SKM-1 treated with dmso at 0.1 percent for 144 hours (cell line): Measurements from ENCODE around the gene ASPRV1.

Experiments used
- DNase-seq: peaks from one replicate; lab custom pipeline; 2025; ENCODE audit not compliant: unreplicated experiment; lab: John Stamatoyannopoulos, UW

ASPRV1 gene

DNA sequence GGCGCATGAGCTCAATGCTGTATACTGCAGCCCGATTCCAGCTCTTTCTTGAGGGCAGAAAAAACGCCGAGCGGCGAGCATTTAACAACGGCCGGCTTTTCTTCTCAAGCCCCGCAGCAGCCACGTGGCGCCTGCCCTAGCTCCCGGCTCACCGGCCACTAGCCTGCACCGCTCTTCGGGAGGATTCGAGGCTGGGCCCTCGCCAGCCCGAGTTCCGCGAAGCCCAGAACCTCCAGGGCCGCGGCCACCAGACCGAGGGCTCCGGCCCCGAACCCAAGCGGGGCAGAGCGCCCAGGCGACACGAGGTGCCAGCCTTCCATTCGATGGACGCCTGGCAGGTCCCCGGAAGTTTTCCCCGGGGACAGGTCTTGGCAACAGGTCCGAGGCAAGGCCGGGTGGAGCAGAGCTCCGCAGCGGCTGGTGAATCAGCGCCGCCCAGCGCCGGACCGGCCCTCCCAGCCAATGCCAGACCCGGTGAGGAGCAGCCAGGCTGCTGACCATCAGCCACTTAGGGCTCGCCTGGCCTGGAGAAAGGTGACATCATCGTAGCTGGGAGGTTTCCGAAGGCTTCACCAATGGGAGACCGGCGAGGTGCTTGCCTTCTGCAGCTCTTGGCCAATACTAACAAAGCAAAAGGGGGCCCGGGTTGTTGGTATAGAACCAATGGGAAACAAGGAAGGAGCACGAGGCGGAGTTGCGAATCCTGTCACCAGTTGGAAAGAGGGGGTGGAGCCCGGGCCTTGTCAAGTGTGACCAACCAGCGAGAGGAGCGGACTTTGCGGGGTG, 47.1 kb downstream of the ASPRV1 start:
- peak; percentile 100 for DNase-seq

DNA sequence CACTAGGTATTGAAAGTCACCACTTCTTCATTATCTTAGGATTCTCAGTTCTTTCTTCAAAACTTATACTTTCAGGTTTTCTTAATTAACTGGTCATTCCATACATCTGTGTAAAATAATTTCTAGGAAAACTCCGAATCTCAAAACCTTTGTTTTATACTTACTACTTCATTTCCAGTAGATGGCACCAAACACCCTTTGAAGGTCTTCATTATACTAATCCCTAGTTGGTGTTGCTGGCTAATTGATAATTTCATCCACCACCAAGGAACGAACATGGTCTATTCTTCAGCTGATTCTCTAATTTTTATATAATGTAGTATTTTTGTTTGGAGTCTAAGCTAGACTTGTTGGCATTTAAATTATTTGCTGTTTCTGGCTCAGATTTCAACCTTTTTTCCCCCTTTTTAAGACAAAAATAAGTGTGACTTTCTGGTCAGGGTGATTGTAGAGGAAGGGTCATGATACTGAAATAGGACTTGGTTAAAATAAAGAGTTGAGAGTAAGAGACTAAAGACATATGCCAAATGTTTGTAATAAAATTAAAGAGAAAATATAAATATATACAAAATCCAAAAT, 49.4 kb downstream of the ASPRV1 start:
- DNase-seq: peak; percentile 65
